Testis (tissue), 2 donors: ENCODE data around the gene TMEFF1.
"Not testable (repeated sequence)": the region's sequence is repeated elsewhere in the genome, so short reads cannot be mapped to it uniquely, and the experiment has no call there.

Experiments
- CTCF ChIP-seq, 3 experiments: fragments of 450-650 bp in 2 of 3; fragments of 200-600 bp in 1 of 3; sonication (generic) in 1 of 3; IDR thresholded peaks; one replicate each; pipeline ENCODE4 v1.5.1; 2016 to 2019; ENCODE audit warnings: antibody characterized with exemption in 3 of 3, mild to moderate bottlenecking in 2 of 3, moderate library complexity in 1 of 3
- POLR2A ChIP-seq: fragments of 450-650 bp; IDR thresholded peaks from one replicate; pipeline ENCODE4 v1.6.1; 2017; ENCODE audit warnings: antibody characterized with exemption, mild to moderate bottlenecking, moderate library complexity

DNA sequence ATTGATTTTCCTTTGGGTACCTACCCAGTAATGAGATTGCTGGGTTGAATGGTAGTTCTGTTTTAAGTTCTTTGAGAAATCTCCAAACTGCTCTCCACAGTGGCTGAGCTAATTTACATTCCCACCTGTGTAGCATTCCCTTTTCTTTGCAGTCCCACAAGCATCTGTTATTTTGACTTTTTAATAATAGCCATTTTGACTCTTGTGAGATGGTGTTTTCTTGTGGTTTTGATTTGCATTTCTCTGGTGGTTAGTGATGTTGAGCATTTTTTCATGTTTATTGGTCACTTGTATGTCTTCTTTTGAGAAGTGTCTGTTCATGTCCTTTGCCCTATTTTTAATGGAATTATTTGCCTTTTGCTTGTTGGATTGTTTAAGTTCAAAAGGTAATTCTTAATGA, 34.4 kb downstream of the TMEFF1 start:
- not testable (repeated sequence) for TF ChIP-seq CTCF (IDR thresholded peaks at IDR 0.05); POLR2A
